HepG2 (cell line): Measurements from ENCODE around the gene SIK3. TPM values are rescaled to one million over a fixed set of nuclear protein-coding genes. Genes with fewer than 3 reads are reported as not detected.

ENCODE experiments used
- ATM ChIP-seq: fragments of 450-650 bp; IDR thresholded peaks from 2 replicates; pipeline ENCODE4 v1.7.1; 2017; ENCODE audit warnings: mild to moderate bottlenecking, borderline replicate concordance
- FOXK2 ChIP-seq: fragments of 450-650 bp; IDR thresholded peaks from 2 replicates; pipeline ENCODE4 v1.6.1; 2016
- GATAD1 ChIP-seq: IDR thresholded peaks from 2 replicates; pipeline ENCODE4 v1.6.1; 2016; ENCODE audit warnings: missing genetic modification reagents, missing compliant biosample characterization
- HIVEP1 ChIP-seq: sonication (generic); formaldehyde crosslinking; IDR thresholded peaks from 2 replicates; pipeline ENCODE4 v1.4.0; 2020; ENCODE audit warnings: mild to moderate bottlenecking, missing genetic modification reagents
- HOXD1 ChIP-seq: sonication (generic); formaldehyde crosslinking; IDR thresholded peaks from 2 replicates; pipeline ENCODE4 v1.5.0; 2020; ENCODE audit warnings: missing genetic modification reagents
- MYNN ChIP-seq: sonication (generic); formaldehyde crosslinking; IDR thresholded peaks from 2 replicates; pipeline ENCODE4 v1.4.0; 2020; ENCODE audit warnings: mild to moderate bottlenecking, low read depth, missing genetic modification reagents
- PCBP1 ChIP-seq: fragments of 200-400 bp; formaldehyde crosslinking; IDR thresholded peaks from 2 replicates; pipeline ENCODE4 v1.6.1; 2017; ENCODE audit warnings: mild to moderate bottlenecking, low read depth, low read length, borderline replicate concordance
- RBAK ChIP-seq: sonication (generic); formaldehyde crosslinking; IDR thresholded peaks from 2 replicates; pipeline ENCODE4 v1.5.1; 2020; ENCODE audit warnings: mild to moderate bottlenecking, missing genetic modification reagents
- SMYD3 ChIP-seq: sonication (generic); formaldehyde crosslinking; IDR thresholded peaks from 2 replicates; pipeline ENCODE4 v1.8.1; 2023; ENCODE audit warnings: mild to moderate bottlenecking, missing genetic modification reagents
- STAG1 ChIP-seq: sonication (generic); formaldehyde crosslinking; IDR thresholded peaks from 2 replicates; pipeline ENCODE4 v1.4.0; 2020; ENCODE audit warnings: missing genetic modification reagents
- TCF7 ChIP-seq: sonication (generic); IDR thresholded peaks from 2 replicates; pipeline ENCODE4 v1.6.1; 2016; ENCODE audit warnings: antibody characterized with exemption, low read depth
- ZNF329 ChIP-seq: sonication (generic); formaldehyde crosslinking; IDR thresholded peaks from 2 replicates; pipeline ENCODE4 v1.9.0; 2021; ENCODE audit warnings: low read depth, mild to moderate bottlenecking, missing genetic modification reagents
- ZNF446 ChIP-seq: sonication (generic); formaldehyde crosslinking; IDR thresholded peaks from 2 replicates; pipeline ENCODE4 v1.5.0; 2020; ENCODE audit warnings: mild to moderate bottlenecking, missing genetic modification reagents
- ZNF547 ChIP-seq: sonication (generic); formaldehyde crosslinking; IDR thresholded peaks from 2 replicates; pipeline ENCODE4 v1.5.1; 2020; ENCODE audit warnings: mild to moderate bottlenecking, missing genetic modification reagents
- ZNF562 ChIP-seq: sonication (generic); formaldehyde crosslinking; IDR thresholded peaks from 2 replicates; pipeline ENCODE4 v1.8.0; 2022; ENCODE audit warnings: missing genetic modification reagents, borderline replicate concordance
- ZNF616 ChIP-seq: sonication (generic); formaldehyde crosslinking; IDR thresholded peaks from 2 replicates; pipeline ENCODE4 v1.5.0; 2020; ENCODE audit warnings: low read depth, mild to moderate bottlenecking, missing genetic modification reagents
- ZNF652 ChIP-seq: IDR thresholded peaks from 2 replicates; pipeline ENCODE4 v1.6.1; 2016; ENCODE audit warnings: low read depth, borderline replicate concordance
- ZNF7 ChIP-seq: IDR thresholded peaks from 2 replicates; pipeline ENCODE4 v1.6.1; 2016; ENCODE audit warnings: missing biosample characterization, missing genetic modification reagents
- ZSCAN12 ChIP-seq: sonication (generic); formaldehyde crosslinking; IDR thresholded peaks from 2 replicates; pipeline ENCODE4 v1.9.0; 2021; ENCODE audit warnings: mild to moderate bottlenecking, missing genetic modification reagents
- polyA plus RNA-seq, 8 experiments: library from polyadenylated mRNA; depleted of rRNA in 3 of 8; stranded (reverse) in 7 of 8; unstranded in 1 of 8; fragments of >200 nt; fragmentation: Illumina TruSeq in 4 of 8; extraction: Trizol in 4 of 8; gene quantifications; 2 replicates each; pipeline versions ENCODE4 v1.2.1 to v1.2.3, GENCODE V29; 2011 to 2016; ENCODE audit warnings: low read depth in 4 of 8, missing spikeins in 1 of 8, mixed read lengths in 1 of 8; ENCODE audit not compliant: insufficient read depth in 1 of 8
- total RNA-seq, 5 experiments: library from RNA; depleted of rRNA; stranded (reverse); fragments of >200 nt; fragmentation: Illumina TruSeq; extraction: Trizol; gene quantifications; 2 replicates each; pipeline ENCODE4 v1.2.3, GENCODE V29; 2016; ENCODE audit warnings: low read depth in 1 of 5
- TF ChIP-seq, protein P1 (sequence below): IDR thresholded peaks from 2 replicates; pipeline ENCODE4 v1.6.1; 2016; ENCODE audit warnings: low read depth
- TF ChIP-seq, protein P2 (sequence below): sonication (generic); formaldehyde crosslinking; IDR thresholded peaks from 2 replicates; pipeline ENCODE4 v1.9.0; 2021; ENCODE audit warnings: mild to moderate bottlenecking, missing genetic modification reagents
- TF ChIP-seq, protein P3 (sequence below): sonication (generic); formaldehyde crosslinking; IDR thresholded peaks from 2 replicates; pipeline ENCODE4 v1.8.0; 2022; ENCODE audit warnings: mild to moderate bottlenecking, missing genetic modification reagents; ENCODE audit not compliant: insufficient replicate concordance

SIK3 gene
- total and polyA plus RNA-seq, 2 of the 13 experiments (the other 11 are each of a cell fraction or from before 2014, with no cell fraction given) = 5.7 to 9.8 TPM

DNA sequence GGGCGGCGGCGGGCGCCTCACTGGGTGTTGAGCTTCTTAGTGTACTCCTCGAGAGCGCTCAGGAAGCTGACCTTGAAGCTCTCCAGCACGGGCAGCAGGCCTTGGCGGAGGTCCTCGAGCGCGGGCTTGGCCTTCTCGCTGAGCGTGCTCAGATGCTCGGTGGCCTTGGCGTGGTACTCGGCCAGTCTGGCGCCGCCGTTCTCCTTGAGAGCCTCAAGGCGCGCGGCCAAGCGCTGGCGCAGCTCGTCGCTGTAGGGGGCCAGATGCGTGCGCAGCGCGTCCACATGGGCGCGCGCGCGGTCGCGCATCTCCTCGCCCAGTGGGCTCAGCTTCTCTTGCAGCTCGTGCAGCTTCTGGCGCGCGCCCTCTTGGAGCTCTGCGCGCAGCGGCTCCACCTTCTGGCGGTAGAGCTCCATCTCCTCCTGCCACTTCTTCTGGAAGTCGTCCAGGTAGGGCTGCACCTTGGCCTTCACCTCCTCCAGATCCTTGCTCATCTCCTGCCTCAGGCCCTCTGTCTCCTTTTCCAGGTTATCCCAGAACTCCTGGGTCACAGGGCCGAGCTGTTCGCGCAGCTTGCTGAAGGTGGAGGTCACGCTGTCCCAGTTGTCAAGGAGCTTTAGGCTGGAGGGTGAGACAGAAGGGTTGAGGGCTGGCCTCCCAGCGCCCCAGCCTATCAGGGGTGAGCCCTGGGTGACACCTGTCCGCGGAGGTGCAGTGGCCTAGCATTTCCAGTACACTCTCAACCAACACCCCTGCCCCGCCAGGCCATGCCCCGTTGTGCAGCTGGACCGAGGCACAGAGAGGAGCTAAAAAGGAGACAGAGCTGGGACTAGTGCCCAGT is 262.2 kb downstream of the SIK3 start (continued):
- no peak for TF ChIP-seq HIVEP1 (CRISPR knock-in tag)
- TF ChIP-seq RBAK (CRISPR knock-in tag) = no peak
- TF ChIP-seq STAG1 = peak; percentile 74
- TF ChIP-seq ATM = no peak
- TF ChIP-seq ZNF562 = no peak
- TF ChIP-seq TCF7 = no peak
- TF ChIP-seq ZNF547 = no peak
- no peak for TF ChIP-seq ZNF7 (CRISPR knock-in tag)
- 0 out of 2 replicates have a peak, but pooled peaks have one; percentile 61 for TF ChIP-seq SMYD3
- TF ChIP-seq PCBP1 = no peak
- TF ChIP-seq, protein P1, sequence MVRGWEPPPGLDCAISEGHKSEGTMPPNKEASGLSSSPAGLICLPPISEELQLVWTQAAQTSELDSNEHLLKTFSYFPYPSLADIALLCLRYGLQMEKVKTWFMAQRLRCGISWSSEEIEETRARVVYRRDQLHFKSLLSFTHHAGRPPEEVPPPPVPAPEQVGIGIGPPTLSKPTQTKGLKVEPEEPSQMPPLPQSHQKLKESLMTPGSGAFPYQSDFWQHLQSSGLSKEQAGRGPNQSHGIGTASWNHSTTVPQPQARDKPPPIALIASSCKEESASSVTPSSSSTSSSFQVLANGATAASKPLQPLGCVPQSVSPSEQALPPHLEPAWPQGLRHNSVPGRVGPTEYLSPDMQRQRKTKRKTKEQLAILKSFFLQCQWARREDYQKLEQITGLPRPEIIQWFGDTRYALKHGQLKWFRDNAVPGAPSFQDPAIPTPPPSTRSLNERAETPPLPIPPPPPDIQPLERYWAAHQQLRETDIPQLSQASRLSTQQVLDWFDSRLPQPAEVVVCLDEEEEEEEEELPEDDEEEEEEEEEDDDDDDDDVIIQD (CRISPR knock-in tag) = no peak; the same call in 1 of the 2 replicates
- 0 out of 2 replicates have a peak, but pooled peaks have one; percentile 34 for TF ChIP-seq ZNF616 (CRISPR knock-in tag)
- TF ChIP-seq MYNN (CRISPR knock-in tag) = no peak
- no peak for TF ChIP-seq HOXD1 (CRISPR knock-in tag)
- TF ChIP-seq ZNF652 = no peak
- TF ChIP-seq ZNF329 (CRISPR knock-in tag) = 0 out of 2 replicates have a peak, but pooled peaks have one; percentile 19
- no peak for TF ChIP-seq ZSCAN12
- no peak for TF ChIP-seq FOXK2
- TF ChIP-seq, protein P2, sequence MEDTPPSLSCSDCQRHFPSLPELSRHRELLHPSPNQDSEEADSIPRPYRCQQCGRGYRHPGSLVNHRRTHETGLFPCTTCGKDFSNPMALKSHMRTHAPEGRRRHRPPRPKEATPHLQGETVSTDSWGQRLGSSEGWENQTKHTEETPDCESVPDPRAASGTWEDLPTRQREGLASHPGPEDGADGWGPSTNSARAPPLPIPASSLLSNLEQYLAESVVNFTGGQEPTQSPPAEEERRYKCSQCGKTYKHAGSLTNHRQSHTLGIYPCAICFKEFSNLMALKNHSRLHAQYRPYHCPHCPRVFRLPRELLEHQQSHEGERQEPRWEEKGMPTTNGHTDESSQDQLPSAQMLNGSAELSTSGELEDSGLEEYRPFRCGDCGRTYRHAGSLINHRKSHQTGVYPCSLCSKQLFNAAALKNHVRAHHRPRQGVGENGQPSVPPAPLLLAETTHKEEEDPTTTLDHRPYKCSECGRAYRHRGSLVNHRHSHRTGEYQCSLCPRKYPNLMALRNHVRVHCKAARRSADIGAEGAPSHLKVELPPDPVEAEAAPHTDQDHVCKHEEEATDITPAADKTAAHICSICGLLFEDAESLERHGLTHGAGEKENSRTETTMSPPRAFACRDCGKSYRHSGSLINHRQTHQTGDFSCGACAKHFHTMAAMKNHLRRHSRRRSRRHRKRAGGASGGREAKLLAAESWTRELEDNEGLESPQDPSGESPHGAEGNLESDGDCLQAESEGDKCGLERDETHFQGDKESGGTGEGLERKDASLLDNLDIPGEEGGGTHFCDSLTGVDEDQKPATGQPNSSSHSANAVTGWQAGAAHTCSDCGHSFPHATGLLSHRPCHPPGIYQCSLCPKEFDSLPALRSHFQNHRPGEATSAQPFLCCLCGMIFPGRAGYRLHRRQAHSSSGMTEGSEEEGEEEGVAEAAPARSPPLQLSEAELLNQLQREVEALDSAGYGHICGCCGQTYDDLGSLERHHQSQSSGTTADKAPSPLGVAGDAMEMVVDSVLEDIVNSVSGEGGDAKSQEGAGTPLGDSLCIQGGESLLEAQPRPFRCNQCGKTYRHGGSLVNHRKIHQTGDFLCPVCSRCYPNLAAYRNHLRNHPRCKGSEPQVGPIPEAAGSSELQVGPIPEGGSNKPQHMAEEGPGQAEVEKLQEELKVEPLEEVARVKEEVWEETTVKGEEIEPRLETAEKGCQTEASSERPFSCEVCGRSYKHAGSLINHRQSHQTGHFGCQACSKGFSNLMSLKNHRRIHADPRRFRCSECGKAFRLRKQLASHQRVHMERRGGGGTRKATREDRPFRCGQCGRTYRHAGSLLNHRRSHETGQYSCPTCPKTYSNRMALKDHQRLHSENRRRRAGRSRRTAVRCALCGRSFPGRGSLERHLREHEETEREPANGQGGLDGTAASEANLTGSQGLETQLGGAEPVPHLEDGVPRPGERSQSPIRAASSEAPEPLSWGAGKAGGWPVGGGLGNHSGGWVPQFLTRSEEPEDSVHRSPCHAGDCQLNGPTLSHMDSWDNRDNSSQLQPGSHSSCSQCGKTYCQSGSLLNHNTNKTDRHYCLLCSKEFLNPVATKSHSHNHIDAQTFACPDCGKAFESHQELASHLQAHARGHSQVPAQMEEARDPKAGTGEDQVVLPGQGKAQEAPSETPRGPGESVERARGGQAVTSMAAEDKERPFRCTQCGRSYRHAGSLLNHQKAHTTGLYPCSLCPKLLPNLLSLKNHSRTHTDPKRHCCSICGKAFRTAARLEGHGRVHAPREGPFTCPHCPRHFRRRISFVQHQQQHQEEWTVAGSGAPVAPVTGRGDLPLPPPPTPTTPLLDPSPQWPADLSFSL = no peak
- TF ChIP-seq, protein P3, sequence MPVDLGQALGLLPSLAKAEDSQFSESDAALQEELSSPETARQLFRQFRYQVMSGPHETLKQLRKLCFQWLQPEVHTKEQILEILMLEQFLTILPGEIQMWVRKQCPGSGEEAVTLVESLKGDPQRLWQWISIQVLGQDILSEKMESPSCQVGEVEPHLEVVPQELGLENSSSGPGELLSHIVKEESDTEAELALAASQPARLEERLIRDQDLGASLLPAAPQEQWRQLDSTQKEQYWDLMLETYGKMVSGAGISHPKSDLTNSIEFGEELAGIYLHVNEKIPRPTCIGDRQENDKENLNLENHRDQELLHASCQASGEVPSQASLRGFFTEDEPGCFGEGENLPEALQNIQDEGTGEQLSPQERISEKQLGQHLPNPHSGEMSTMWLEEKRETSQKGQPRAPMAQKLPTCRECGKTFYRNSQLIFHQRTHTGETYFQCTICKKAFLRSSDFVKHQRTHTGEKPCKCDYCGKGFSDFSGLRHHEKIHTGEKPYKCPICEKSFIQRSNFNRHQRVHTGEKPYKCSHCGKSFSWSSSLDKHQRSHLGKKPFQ (CRISPR knock-in tag) = peak; percentile 70
- TF ChIP-seq ZNF446 = no peak
- TF ChIP-seq GATAD1 (CRISPR knock-in tag) = peak; percentile 24; the same call in 1 of the 2 replicates
